ENCODE data around the gene CLEC3A. TPM values are rescaled to one million over a fixed set of nuclear protein-coding genes. Genes with fewer than 3 reads are reported as not detected.

Gene CLEC3A
- total and polyA plus RNA-seq, 2 donors (not counting 1 experiment from before 2014, with no cell fraction given): not detected

DNA sequence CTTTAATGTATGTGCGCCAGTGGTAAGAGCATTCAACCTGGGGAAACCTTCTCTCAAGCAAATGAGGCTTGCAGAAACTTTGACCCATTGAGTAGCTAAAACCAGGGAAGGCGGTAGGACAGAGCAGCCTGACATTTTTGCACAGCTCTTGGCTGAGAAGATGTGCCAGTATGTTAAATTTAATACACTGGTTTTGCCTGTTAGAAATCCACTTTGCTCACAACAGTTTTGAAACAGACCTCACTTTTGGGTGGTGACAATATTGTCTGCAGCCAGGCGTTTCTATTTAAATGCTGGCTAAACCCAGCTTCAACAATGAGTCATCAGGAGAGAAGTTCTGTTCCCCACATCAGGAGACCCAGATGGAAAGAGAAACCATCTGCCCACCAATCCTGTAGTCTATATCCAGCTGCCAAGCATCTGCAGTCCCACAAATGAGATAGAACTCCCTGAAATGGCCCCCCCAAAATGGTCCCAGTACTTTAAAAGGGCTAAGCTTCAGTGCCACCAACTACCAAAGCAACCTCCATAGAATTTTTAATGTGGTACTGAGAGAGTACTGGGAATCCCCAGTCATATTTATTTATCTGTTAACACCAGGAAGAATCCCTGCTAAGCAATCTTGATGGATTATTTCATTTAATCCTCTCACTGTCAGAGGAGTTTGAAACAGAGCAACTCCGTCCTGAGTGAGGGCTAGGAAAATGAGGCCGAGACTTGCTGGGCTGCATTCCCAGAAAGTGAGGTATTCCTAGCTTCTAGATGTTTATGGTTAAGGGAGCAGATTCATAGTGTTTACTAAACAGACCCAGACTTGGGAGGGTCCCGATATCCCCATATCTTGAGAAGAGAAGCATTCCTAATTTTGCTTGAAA is 29.0 kb upstream of the CLEC3A start:
- Histone ChIP-seq H3K27me3 (ENCODE audit: control insufficient read depth, insufficient read depth, low read length) (no peaks in the 10 kb centered on the region), H3K9ac (ENCODE audit: insufficient read depth, low read length) (no peak overlapping the region), H3K4me1 (ENCODE audit: control insufficient read depth, extremely low read depth, insufficient read depth, low read length) (no peaks in the 10 kb centered on the region), H3K79me2 (ENCODE audit: control insufficient read depth, insufficient read depth, low read length) (no peaks in the 10 kb centered on the region), H3K9me3 (ENCODE audit: control insufficient read depth, insufficient read depth, low read depth, low read length) (no peaks in the 10 kb centered on the region), H3K36me3 (ENCODE audit: control insufficient read depth, insufficient read depth, low read length) (no peaks in the 10 kb centered on the region), H3K4me2 (ENCODE audit: extremely low read depth, insufficient read depth, low read length) (peak overlapping the region; percentile 51), H4K20me1 (ENCODE audit: control insufficient read depth, extremely low read depth, insufficient read depth, low read length) (no peaks in the 10 kb centered on the region), H3K27ac (ENCODE audit: insufficient read depth, low read length) (no peak overlapping the region), H3K4me3 (replicated peaks in 1 of 4; ENCODE audit: control extremely low read depth in 1 of 4, insufficient read depth in 1 of 4, low read depth in 3 of 4, low read length in 4 of 4) (no peak overlapping the region), H2AFZ (ENCODE audit: low read length) (no peak overlapping the region)
- no peak for TF ChIP-seq CTCF (conservative IDR thresholded peaks at IDR 0.05 in 1 of 2, IDR thresholded peaks at IDR 0.05 in 1 of 2; ENCODE audit: low read depth in 1 of 2, low read length in 2 of 2)
- TF ChIP-seq EZH2 (IDR thresholded peaks at IDR 0.05; ENCODE audit: low read length, missing control alignments): no peak
- peak; percentile 76 to 82 for DNase-seq (ENCODE audit: low read depth in 2 of 2)

DNA sequence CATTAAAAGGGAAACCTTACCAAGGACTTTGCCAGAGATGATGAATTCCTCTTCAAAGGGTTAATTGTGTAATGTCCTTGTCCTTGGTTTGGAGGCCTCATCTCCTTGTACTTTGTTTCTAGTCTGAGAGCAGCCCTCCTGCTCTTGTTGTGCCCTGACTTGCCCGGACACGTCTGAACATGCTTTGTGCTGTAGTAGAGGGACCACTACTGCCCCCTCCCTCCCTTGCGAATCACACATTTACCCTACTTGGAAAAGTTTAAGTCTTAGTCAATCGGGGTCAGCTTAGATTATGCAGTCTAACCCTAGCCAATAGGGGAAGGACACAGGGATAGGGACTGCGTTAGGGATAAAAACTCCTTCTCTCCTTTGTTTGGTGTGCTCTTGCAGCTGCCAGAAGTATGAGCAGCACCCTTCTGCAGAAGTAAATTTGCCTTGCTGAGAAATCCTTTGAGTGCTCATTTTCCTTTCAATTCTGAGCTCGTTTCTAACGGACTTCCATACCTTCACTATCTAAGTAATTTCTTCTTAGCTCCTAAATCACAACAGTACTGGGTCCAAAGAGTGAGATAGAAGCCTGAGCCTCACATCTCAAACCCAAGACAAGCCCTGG is 26.4 kb upstream of the CLEC3A start:
- no peaks in the 10 kb centered on the region for H4K20me1 ChIP-seq (ENCODE audit: control insufficient read depth, extremely low read depth, insufficient read depth, low read length)
- no peaks in the 10 kb centered on the region for H3K79me2 ChIP-seq (ENCODE audit: control insufficient read depth, insufficient read depth, low read length)
- H3K4me3 ChIP-seq (replicated peaks in 1 of 4; ENCODE audit: control extremely low read depth in 1 of 4, insufficient read depth in 1 of 4, low read depth in 3 of 4, low read length in 4 of 4): no peak overlapping the region
- H2AFZ ChIP-seq (ENCODE audit: low read length): no peak overlapping the region
- H3K9me3 ChIP-seq (ENCODE audit: control insufficient read depth, insufficient read depth, low read depth, low read length): no peaks in the 10 kb centered on the region
- TF ChIP-seq CTCF (conservative IDR thresholded peaks at IDR 0.05 in 1 of 2, IDR thresholded peaks at IDR 0.05 in 1 of 2; ENCODE audit: low read depth in 1 of 2, low read length in 2 of 2): no peak
- TF ChIP-seq EZH2 (IDR thresholded peaks at IDR 0.05; ENCODE audit: low read length, missing control alignments): no peak
- no peak for DNase-seq (ENCODE audit: low read depth in 2 of 2)
- H3K4me1 ChIP-seq (ENCODE audit: control insufficient read depth, extremely low read depth, insufficient read depth, low read length): no peaks in the 10 kb centered on the region
- no peak overlapping the region for H3K9ac ChIP-seq (ENCODE audit: insufficient read depth, low read length)
- H3K27ac ChIP-seq (ENCODE audit: insufficient read depth, low read length): no peak overlapping the region
- H3K4me2 ChIP-seq (ENCODE audit: extremely low read depth, insufficient read depth, low read length): no peak overlapping the region
- no peaks in the 10 kb centered on the region for H3K36me3 ChIP-seq (ENCODE audit: control insufficient read depth, insufficient read depth, low read length)
- H3K27me3 ChIP-seq (ENCODE audit: control insufficient read depth, insufficient read depth, low read length): no peaks in the 10 kb centered on the region

DNA sequence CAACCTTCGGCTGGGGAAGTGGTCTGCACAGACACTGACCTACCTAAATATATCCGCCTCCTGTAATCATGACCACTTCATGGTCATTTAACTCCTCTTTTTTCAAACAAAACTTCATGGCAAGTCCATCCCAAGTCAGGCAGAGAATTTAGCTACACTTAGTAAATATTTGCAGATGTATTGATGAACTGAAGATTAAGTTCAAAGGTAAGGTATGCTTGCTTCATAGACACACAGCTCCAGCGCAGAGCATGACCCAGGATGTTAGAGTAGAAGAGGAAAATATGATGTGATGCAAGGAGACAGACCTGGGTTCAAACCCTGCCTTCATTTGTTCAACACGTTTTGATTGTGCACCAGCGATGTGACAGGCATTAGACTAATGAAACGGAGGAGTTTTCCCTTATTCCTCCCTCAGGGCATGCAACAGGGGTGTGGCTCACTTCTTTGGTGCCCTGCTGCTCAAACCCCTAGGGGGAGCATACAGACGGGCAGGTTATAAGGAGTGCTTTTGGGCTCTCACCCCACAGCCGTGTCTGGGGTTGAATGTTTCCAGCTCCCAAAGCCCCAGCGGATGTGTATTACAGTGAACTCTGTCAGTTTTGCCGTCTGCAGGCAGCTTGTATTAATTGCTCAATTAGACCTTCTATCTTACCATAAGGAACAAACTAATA is 23.9 kb upstream of the CLEC3A start:
- no peak for TF ChIP-seq EZH2 (IDR thresholded peaks at IDR 0.05; ENCODE audit: low read length, missing control alignments)
- no peak for TF ChIP-seq CTCF (conservative IDR thresholded peaks at IDR 0.05 in 1 of 2, IDR thresholded peaks at IDR 0.05 in 1 of 2; ENCODE audit: low read depth in 1 of 2, low read length in 2 of 2)
- no peaks in the 10 kb centered on the region for H3K27me3 ChIP-seq (ENCODE audit: control insufficient read depth, insufficient read depth, low read length)
- H2AFZ ChIP-seq (ENCODE audit: low read length): no peak overlapping the region
- H3K27ac ChIP-seq (ENCODE audit: insufficient read depth, low read length): no peak overlapping the region
- H3K9me3 ChIP-seq (ENCODE audit: control insufficient read depth, insufficient read depth, low read depth, low read length): no peaks in the 10 kb centered on the region
- H3K36me3 ChIP-seq (ENCODE audit: control insufficient read depth, insufficient read depth, low read length): no peaks in the 10 kb centered on the region
- no peak overlapping the region for H3K4me3 ChIP-seq (replicated peaks in 1 of 4; ENCODE audit: control extremely low read depth in 1 of 4, insufficient read depth in 1 of 4, low read depth in 3 of 4, low read length in 4 of 4)
- H4K20me1 ChIP-seq (ENCODE audit: control insufficient read depth, extremely low read depth, insufficient read depth, low read length): no peaks in the 10 kb centered on the region
- H3K79me2 ChIP-seq (ENCODE audit: control insufficient read depth, insufficient read depth, low read length): no peaks in the 10 kb centered on the region
- no peak for DNase-seq (ENCODE audit: low read depth in 2 of 2)
- H3K4me1 ChIP-seq (ENCODE audit: control insufficient read depth, extremely low read depth, insufficient read depth, low read length): no peaks in the 10 kb centered on the region
- H3K4me2 ChIP-seq (ENCODE audit: extremely low read depth, insufficient read depth, low read length): no peak overlapping the region
- no peak overlapping the region for H3K9ac ChIP-seq (ENCODE audit: insufficient read depth, low read length)

Data from fibroblast of lung (primary cell).